Muscle layer of duodenum (tissue), 2 donors: ENCODE results near the gene EZH2.
A peak's percentile ranks its signal among the peaks of the same experiment; 100 is the strongest.

Experiments used
- H3K27ac ChIP-seq: one replicate; pipeline ENCODE4 v1.7.0; 2013; ENCODE audit warnings: mild to moderate bottlenecking, low read length
- H3K27me3 ChIP-seq: one replicate; pipeline ENCODE4 v1.7.0; 2013; ENCODE audit warnings: low read depth, mild to moderate bottlenecking, control low read depth, low read length
- H3K36me3 ChIP-seq, 2 donors: one replicate each; pipeline ENCODE4 v1.7.0; 2013; ENCODE audit warnings: low read length in 2 of 2, control low read depth in 1 of 2, mild to moderate bottlenecking in 1 of 2; ENCODE audit not compliant: insufficient read depth in 2 of 2, control insufficient read depth in 1 of 2
- H3K4me1 ChIP-seq, 2 donors: one replicate each; pipeline ENCODE4 v1.7.0; 2013; ENCODE audit warnings: low read length in 2 of 2, mild to moderate bottlenecking in 2 of 2, control low read depth in 1 of 2, moderate library complexity in 1 of 2; ENCODE audit not compliant: insufficient read depth in 2 of 2, control insufficient read depth in 1 of 2
- H3K4me3 ChIP-seq, 2 donors: one replicate each; pipeline ENCODE4 v1.7.0; 2013; ENCODE audit warnings: low read length in 2 of 2, low read depth in 1 of 2, mild to moderate bottlenecking in 1 of 2
- H3K9me3 ChIP-seq, 2 donors: one replicate each; pipeline ENCODE4 v1.7.0; 2013; ENCODE audit warnings: low read length in 2 of 2, control low read depth in 1 of 2, mild to moderate bottlenecking in 1 of 2; ENCODE audit not compliant: control insufficient read depth in 1 of 2
- donor health status: healthy.

Gene EZH2

DNA sequence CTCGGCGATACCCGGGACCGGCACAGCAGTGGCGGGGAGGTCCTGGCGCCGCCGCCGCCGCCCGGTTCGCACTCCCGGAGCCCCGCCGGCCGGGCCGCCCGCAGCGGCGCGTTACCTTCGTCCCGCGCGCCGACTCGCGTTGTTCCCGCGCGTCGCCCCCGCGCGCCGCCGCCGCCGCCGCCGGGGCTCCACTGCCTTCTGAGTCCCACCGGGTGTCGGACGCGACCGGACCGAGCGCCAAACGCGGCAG is at the start of gene EZH2:
EZH2 (minus strand) TSS at position 243 of the 250 bp plus-strand sequence. CDS start 36,993 bp downstream, outside the sequence.
- Histone ChIP-seq H3K9me3 (no peaks in the 10 kb centered on the region), H3K4me1 (peaks cover 5% of the 10 kb centered on the region in 2 donors), H3K27me3 (no peaks in the 10 kb centered on the region), H3K36me3 (no peaks in the 10 kb centered on the region), H3K27ac (peak within 1 kb of the TSS; percentile 65), H3K4me3 (peak within 1 kb of the TSS; percentile 84 to 90)

- H3K4me3 ChIP-seq: no peak overlapping the region
- H3K9me3 ChIP-seq: no peaks in the 10 kb centered on the region
- no peaks in the 10 kb centered on the region for H3K27me3 ChIP-seq
- H3K36me3 ChIP-seq: no peaks in the 10 kb centered on the region
- H3K27ac ChIP-seq: no peak overlapping the region
- H3K4me1 ChIP-seq: no peaks in the 10 kb centered on the region
Measured at GRCh38 chr7:148931470-148931869, 47.4 kb upstream of the EZH2 start.

GRCh38 chr7:148930335-148930734 is 46.2 kb upstream of the EZH2 start:
- H3K9me3 ChIP-seq: no peaks in the 10 kb centered on the region
- H3K27ac ChIP-seq: no peak overlapping the region
- H3K4me1 ChIP-seq: no peaks in the 10 kb centered on the region
- no peaks in the 10 kb centered on the region for H3K27me3 ChIP-seq
- H3K36me3 ChIP-seq: no peaks in the 10 kb centered on the region
- H3K4me3 ChIP-seq: no peak overlapping the region

DNA sequence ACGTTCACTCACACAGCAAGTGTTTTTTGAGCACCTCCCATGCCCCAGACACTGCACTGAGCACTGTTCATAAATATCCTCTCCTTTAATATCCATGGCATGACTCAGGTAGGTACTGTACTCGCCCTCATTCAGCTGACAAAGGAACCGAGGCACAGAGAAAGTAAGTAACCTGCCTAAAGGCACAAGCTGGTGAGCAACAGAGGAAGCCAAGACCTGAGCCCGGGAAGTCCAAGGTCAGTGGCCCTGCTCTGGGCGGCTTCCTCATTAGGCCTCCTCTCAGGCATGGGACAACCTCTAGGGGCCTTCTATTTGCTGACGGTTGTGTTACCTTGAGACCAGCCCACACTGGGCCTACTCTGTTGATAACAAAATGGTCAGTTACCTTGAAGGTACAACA is 45.1 kb upstream of the EZH2 start:
- H3K27me3 ChIP-seq: no peaks in the 10 kb centered on the region
- no peaks in the 10 kb centered on the region for H3K9me3 ChIP-seq
- no peak overlapping the region for H3K4me3 ChIP-seq
- no peak overlapping the region for H3K27ac ChIP-seq
- no peaks in the 10 kb centered on the region for H3K36me3 ChIP-seq
- no peaks in the 10 kb centered on the region for H3K4me1 ChIP-seq

DNA sequence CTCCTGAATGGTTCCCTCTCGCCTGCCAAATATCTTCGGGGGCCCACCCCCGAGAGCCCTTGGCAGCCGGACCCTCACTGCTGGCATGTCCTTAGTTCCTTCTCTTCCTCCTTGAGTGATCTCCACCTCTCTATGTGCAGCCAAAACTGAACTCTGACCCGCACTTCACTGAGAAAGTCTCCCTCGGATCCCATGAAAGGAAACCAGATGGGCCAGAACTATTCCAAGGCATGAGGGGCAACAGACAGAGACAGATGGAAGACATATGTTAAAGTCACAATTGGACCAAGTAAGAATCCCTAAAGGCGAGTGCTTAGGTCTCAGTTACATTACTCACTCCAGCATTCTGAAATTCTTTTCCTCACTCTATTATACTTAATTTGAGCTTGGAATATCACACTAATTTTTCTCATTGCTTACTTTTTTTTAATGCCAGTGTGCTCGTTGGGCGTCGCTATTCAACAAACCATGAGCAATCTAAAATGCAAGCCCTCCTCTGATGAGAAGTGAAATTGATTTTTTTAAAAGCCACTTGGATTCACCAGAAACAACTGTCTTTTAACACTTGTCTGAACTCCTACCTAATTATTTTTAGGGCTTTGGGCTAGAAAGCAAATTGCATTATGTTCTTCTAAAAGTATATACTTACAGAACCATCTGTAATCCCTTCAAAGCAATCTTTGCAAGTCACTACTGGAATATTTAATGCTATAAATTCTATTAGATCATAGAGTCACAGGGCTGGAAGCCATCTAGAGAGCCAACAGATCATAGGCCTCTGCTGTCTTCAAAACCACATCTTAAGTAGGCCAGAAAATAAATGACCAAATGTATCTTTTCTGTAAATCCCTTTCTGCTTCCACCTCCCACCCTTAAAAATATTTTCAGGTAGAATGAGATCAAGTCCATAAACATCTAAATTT is 43.3 kb upstream of the EZH2 start:
- no peak overlapping the region for H3K4me3 ChIP-seq
- no peaks in the 10 kb centered on the region for H3K36me3 ChIP-seq
- no peaks in the 10 kb centered on the region for H3K27me3 ChIP-seq
- no peaks in the 10 kb centered on the region for H3K4me1 ChIP-seq
- no peak overlapping the region for H3K27ac ChIP-seq
- no peaks in the 10 kb centered on the region for H3K9me3 ChIP-seq

GRCh38 chr7:148925836-148926235 is 41.7 kb upstream of the EZH2 start:
- H3K4me3 ChIP-seq: no peak overlapping the region
- H3K4me1 ChIP-seq: no peaks in the 10 kb centered on the region
- no peak overlapping the region for H3K27ac ChIP-seq
- no peaks in the 10 kb centered on the region for H3K9me3 ChIP-seq
- H3K27me3 ChIP-seq: no peaks in the 10 kb centered on the region
- H3K36me3 ChIP-seq: no peaks in the 10 kb centered on the region

DNA sequence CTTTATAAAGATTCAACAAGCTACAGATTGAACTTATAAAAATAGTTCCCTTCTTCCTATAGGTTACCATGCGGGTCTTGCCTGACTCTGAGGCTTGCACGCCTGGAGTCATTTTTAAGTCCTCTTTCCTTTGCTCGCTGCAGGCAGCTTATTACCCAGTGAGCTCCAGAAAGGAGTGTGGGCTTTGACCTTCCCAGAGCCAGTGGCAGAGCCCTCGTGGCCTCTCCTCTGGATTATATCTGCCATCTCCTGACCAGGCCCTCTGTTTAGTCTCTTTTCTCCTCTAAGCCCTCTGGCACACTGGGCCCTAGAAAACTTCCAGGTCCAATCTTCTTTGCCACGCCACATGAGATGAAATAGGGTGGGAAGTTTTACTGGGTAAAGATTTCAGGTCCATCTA is 39.9 kb upstream of the EZH2 start:
- H3K4me3 ChIP-seq: no peak overlapping the region
- H3K27me3 ChIP-seq: no peaks in the 10 kb centered on the region
- H3K4me1 ChIP-seq: no peaks in the 10 kb centered on the region
- no peak overlapping the region for H3K27ac ChIP-seq
- H3K9me3 ChIP-seq: no peaks in the 10 kb centered on the region
- no peaks in the 10 kb centered on the region for H3K36me3 ChIP-seq

DNA sequence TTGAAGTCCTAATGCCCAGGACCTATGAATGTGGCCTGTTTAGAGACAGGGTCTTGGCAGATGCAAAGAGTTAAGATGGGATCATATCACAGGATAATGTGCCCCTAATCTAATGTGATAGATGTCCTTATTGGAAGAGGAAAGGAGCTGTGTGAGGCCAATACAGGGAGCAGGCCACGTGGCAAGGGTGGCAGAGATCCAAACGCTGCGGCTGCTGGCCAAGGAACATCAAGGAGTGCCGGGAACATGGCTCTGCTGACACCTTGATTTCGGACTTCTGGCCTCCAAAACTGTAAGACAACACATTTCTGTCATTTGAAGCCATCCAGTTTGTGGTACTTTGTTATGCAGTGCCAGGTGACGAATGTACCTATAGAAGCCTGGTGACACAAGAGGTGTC is 37.7 kb upstream of the EZH2 start:
- Histone ChIP-seq H3K4me3 (no peak overlapping the region), H3K9me3 (no peaks in the 10 kb centered on the region), H3K36me3 (no peaks in the 10 kb centered on the region), H3K27ac (no peak overlapping the region), H3K27me3 (no peaks in the 10 kb centered on the region), H3K4me1 (no peaks in the 10 kb centered on the region)

GRCh38 chr7:148921189-148921588 is 37.1 kb upstream of the EZH2 start:
- no peaks in the 10 kb centered on the region for H3K36me3 ChIP-seq
- H3K4me1 ChIP-seq: no peaks in the 10 kb centered on the region
- H3K27me3 ChIP-seq: no peaks in the 10 kb centered on the region
- H3K27ac ChIP-seq: no peak overlapping the region
- H3K9me3 ChIP-seq: no peaks in the 10 kb centered on the region
- H3K4me3 ChIP-seq: no peak overlapping the region

GRCh38 chr7:148919859-148920258 is 35.8 kb upstream of the EZH2 start:
- no peaks in the 10 kb centered on the region for H3K4me1 ChIP-seq
- no peaks in the 10 kb centered on the region for H3K36me3 ChIP-seq
- H3K27me3 ChIP-seq: no peaks in the 10 kb centered on the region
- H3K27ac ChIP-seq: no peak overlapping the region
- no peaks in the 10 kb centered on the region for H3K9me3 ChIP-seq
- no peak overlapping the region for H3K4me3 ChIP-seq

- H3K36me3 ChIP-seq: no peaks in the 10 kb centered on the region
Measured at GRCh38 chr7:148918058-148918596, 34.0 kb upstream of the EZH2 start.

DNA sequence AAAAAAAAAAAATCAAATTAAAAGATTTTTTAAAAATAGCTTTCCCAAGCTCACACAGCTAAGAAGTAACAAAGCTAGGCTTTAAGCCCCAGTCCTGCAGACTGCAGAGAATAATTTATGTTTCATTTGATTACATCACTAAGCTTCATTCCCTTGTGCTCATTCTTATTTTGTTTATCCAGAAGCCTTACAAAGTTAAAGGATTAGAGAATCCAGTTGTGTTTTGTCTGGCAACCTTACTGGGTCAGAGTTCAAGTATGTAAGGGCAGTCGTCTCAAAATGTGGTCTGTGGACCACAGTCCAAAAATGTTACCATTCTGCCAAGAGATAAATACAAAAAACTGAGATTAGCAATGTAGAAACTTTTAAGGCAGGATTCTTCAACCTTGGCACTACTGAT is 32.1 kb upstream of the EZH2 start:
- H3K4me3 ChIP-seq: no peak overlapping the region

More at GRCh38 chr7:148918058-148918596, 34.0 kb upstream of the EZH2 start:
- Histone ChIP-seq H3K27ac (no peak overlapping the region), H3K4me1 (no peaks in the 10 kb centered on the region), H3K9me3 (no peaks in the 10 kb centered on the region), H3K27me3 (no peaks in the 10 kb centered on the region), H3K4me3 (no peak overlapping the region)

More for the DNA sequence above, 32.1 kb upstream of the EZH2 start:
- H3K4me1 ChIP-seq: no peaks in the 10 kb centered on the region
- no peaks in the 10 kb centered on the region for H3K36me3 ChIP-seq
- no peak overlapping the region for H3K27ac ChIP-seq
- H3K9me3 ChIP-seq: no peaks in the 10 kb centered on the region
- no peaks in the 10 kb centered on the region for H3K27me3 ChIP-seq
